Renal cortical epithelial cell (primary cell): ENCODE results near the gene MTIF3. TPM values are rescaled to one million over a fixed set of nuclear protein-coding genes. Genes with fewer than 3 reads are reported as not detected.
A peak's percentile ranks its signal among the peaks of the same experiment; 100 is the strongest.

Source experiments
- DNase-seq: peaks from one replicate; pipeline ENCODE4 v3.0.0-alpha.2; 2011; ENCODE audit warnings: low read depth
- total RNA-seq: library from RNA; depleted of rRNA; stranded (reverse); fragments of >200 nt; gene quantifications from 2 replicates; pipeline ENCODE4 v1.2.3, GENCODE V29; 2014

Gene MTIF3
- total RNA-seq, 1 donor from 2014 or later, result 62.1 TPM

DNA sequence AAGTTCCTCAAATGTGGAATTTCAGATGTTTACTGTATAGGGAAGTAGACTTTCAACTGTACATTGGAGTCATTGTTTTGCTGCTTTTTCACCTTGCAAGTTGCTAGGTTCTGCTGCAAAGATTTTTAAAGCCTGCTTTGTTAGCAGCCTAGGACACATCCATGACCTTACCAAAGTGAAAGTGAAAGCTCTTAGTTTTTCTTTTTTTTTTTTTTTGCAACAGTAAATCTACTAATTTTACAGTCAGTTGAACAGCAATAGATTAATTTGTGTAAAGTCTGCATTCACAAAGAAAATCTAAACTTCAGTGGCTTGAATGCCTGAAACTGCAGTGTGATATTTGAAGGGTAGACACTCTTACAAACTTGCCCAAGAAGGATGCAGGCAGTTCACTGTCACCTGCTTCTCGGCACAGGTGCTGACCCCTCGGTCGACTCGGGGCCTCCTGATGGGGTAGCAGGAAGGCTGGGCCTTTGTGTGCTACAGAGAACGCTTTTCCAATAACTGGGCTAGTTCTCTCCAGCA, 5.0 kb upstream of the MTIF3 start:
- peak; percentile 12 for DNase-seq

DNA sequence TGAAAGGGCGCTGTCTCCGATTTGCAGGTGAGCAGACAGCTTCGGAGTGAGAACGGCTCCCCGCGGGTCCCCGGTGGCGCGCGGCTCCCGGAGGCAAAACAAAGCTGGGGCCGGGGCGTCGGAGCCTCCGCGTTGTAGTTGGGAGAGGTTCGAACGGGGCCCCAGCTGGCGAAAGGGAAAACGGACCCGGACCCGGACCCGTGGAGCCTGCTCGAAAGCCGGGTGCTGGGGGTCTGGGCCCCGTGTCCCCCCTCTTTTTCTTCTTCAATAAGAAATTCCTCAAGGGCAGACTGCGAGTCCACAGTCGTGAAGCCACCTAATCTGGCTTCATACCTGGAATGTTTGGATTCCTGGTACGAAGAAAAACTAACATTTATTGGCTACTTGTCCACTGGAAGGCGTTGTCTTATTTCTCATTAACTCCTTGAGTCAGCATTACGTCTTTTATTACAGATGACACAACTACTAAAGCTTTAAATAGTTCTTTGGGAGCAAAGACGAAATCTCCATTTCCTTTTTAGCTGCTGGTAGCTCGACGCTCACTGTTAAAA, 632 bp upstream of the MTIF3 start:
- peak; percentile 96 for DNase-seq

DNA sequence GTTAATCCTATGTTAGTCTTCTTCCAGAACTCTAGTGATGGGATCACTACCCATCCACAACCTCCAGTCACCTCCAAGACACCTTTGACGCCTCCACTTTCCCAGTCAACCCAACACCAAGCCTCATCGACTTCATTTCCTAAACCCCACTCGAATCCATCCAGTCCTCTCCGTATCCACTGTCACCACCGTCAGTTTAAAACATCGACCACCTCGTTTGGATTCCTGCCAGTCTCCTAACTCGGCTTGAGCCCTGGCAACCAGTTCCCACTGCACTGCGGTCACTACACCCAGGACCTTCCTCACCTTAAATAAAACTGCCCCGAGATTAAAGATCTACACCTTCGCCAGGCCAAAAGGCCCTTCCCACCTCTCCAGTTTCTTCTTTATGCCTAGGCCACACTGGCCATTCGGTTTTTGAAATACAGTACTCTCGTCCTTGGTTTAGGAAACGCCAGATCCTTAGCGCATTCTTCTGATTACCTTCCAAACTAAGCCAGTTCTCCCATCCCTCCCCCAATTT, 1.2 kb downstream of the MTIF3 start:
- DNase-seq, result no peak

DNA sequence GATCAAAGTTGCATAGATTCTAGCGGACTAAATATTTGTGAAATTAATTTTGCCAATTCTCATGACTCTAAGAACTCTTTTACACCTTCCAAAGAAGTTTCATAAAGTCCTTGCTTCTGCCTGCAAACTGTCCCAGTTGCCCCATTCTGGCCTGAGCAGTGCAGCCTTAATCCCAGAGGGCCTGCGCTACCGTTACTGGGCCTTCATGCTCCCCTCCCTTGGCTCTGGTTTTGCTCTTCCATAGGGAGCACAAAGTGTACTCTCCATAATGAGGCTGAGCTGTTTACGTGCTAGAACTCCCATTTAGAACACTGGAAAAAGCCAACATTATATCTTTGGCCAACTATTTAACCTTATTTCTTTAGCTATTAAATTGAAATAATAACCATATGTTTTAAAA, 2.1 kb downstream of the MTIF3 start:
- DNase-seq, result no peak

DNA sequence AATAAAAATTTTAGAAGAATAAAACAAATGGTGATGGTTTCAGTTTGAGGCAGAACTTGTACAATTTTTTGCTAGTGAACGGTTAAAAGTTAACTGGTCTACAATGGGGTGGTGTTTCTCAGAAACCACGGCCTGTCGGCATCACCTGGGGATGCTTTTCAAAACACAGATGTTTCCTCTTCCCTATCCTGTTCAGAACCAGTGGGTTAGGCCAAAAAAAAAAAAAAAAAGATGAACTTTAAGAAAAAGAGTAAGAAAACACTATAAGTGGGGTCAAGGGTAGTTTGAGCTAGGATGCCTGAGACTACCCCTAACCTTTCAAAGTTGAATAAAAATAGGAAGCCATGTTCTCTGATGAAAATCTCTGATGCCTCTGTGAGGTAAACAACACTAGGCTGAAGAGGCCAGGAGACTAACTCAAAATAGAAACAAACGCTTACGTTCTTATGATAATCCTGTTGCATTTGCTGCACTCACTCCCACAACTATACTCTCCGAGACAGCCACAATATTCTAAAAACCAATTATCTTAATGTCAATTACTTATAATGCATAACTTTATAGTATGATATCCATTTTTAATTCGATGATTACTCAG, 3.3 kb downstream of the MTIF3 start:
- no peak for DNase-seq

DNA sequence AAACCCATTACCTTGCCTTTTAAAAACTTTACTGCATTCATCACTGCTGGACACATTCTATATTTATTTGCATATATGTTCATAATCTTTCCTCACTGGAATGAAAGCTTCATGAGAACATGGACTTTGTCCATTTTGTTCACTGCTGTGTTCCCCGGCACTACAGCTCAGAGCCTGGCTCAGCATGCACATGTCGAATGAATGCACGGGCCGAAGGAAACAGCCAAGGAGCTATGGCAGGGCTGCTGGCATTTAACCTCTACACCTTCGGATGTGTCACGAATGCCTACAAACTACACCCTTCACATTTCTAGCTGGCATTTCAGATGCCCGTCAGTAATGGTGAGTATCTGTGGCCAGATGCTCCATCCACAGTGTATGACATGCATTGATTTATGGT, 7.6 kb downstream of the MTIF3 start:
- no peak for DNase-seq

DNA sequence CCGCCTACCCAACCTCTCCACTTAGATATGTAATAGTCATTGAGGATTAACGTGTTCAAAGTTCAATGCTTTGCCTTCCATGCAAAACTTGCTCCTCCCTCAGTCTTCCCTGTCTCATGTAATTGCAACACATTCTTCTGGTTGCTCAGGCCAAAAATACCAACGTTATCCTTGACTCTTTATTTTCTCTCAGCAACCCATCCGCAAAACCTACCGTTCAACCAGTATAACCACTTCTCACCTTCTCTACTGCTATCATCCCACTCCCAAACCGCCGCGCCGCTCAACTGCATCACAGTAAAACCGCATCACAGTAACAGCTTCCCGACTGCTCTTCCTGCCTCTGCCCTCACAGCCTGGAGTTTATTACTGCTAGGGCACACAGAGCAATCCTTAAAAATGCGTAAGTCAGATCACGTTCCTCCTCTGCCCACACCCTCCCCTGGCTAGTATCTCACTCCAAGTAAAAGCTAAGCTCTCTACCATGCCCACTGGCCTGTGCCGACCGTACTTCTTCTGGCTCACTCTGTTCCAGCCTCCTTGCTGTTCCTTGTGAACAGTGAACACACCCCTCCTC, 8.2 kb downstream of the MTIF3 start:
- DNase-seq, result peak; percentile 87

DNA sequence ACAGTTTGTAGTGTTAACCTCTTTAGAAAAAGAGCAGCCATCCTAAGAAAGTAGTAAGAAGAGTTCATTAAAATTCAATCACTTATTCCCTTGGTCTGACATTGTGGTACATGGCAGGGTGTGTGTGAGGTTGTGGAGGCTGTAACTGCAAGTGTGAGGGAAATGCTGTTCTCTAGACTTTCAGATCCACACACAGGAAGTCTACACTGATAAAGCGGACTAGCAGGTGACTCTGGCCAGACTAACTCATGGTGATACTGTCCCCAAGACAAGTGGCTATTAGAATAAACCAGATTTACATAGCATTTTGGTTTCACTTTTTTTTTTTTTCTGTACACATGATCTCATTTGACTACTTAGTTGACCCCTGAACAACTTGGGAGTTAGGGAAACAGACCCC, 10.0 kb downstream of the MTIF3 start:
- no peak for DNase-seq

DNA sequence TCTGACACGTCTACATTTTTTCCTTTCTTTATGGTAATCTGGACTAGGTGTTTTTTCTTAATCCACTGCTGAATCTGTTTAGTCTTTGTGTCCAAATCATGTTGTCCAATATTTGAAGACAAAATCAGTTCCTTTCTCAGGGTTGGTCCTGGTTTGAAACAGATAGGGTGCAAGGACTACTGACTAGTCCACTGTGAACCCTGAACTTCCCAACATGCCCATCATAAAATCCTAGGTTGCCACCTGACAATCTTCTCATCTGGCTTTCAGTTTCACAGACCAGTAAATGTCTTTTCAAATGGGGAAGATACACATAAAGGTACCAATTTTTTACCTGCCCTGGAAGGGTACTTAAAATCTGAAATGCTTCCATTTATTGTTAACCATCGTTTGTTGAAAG, 13.2 kb downstream of the MTIF3 start:
- DNase-seq, result no peak

DNA sequence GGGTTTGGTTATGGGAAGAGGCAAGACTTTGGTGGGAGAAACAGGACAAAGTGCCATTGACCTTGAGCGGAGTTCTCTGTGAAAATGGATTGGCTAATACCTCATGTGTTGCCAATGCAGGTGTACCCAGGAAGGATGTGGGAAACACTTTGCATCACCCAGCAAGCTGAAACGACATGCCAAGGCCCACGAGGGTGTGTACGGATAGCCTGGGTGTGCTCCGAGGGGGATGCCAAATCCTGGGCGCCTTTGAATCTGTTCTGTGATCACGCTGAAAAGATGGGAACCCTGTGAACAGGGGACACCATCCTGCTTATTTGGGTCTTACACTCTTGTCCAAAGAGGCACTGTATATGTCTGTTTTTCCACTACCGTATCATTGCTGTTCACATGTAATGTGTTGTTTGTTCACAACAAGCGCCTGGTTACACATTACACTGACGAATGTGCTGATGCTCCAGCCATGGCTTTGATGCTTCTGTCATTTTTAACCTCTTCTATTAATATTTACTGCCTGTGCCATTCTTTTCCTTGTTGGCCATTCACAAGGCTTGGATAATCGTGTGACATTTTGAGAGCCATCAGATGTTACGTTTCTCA, 17.7 kb downstream of the MTIF3 start:
- no peak for DNase-seq

DNA sequence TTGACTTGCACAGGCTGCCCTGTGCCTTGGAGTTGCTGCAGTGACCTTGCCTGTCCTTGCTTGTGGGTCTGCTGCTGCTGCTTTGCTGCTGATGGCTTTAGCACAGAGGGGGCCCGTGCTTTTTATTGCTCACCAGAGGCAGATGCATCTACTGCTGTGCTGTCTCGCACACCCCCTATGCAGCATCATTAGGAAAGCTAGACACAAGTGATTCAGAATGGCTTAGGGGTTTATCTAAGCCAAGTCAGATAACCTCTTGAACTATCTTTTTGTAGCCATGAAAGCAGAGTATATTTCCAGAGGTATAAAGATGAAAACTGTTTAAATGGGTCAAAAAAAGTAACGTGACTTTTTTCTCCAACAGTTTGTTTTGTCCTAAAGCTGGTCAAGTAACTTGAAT, 18.2 kb downstream of the MTIF3 start:
- DNase-seq, result no peak

DNA sequence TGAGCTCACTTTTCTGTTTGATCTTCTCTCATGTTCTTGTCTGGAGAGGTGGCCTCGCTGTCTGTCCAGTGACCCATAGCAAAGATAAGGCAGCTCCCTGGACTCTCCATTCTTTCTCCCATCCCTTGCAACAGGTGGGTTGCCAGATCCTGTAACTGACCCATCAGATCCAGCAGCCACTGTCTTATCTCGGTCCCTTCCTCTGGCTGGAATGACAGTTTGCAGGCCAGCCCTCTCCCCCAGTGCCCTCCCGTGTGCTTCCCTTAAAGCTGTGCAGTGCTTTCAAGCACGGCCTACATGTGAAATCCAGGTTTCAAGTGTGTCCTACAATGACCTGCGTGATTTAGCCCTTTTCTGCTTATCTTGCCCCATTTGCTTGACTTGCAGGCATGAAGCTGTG, 22.2 kb downstream of the MTIF3 start:
- DNase-seq, result no peak

DNA sequence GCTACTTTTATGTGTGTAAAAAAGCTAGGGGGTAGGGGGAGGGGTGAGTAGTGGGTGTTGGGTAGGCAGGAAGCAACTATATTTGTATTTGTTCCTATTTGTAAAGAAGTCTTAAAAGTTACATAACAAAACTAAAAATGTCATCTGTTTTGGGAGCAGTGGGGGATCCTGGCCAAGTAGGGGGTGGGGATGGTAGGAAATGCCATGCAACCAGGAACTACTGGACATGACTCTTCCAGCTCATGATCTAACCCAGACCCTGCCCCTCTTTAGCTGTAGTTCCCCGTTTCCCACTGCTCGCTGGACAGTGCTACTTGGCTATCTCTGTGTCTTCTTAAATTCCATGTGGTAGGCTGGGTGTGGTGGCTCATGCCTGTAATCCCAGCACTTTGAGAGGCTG, 22.7 kb downstream of the MTIF3 start:
- no peak for DNase-seq

DNA sequence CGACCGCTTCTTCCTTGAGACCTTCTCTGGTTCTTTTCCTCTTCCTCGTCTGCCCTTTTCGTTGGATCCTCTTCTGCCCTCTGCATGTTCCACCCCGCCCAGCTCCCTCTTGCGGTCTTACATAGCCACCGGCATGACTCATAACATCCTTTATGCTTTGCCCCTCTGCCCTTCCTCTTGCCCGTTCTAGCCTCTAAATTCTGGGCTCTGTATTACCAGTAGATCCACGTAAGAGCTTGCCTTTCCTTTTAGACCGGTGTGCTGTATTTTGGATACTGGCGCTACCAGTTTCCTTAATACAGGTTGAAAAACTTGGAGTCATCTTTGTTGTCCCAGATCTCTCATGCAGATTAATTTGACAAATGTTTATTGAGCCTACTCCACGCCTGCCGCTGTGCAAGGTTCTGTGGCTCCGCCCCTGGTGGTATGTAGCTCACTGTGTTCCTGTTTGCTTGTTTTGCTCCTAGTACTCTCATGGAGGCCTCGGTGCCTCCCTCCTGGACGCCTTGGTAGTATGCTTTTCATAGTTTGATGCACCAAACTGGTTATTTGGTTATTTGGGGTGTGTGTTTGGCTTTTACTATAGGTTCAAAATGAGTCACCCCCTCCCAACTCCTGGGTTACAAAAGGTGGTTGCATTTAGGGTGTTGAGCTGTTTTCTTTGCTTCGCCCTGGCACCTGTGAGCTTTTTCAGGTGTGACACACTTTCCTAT, 24.3 kb downstream of the MTIF3 start:
- DNase-seq, result peak; percentile 87

DNA sequence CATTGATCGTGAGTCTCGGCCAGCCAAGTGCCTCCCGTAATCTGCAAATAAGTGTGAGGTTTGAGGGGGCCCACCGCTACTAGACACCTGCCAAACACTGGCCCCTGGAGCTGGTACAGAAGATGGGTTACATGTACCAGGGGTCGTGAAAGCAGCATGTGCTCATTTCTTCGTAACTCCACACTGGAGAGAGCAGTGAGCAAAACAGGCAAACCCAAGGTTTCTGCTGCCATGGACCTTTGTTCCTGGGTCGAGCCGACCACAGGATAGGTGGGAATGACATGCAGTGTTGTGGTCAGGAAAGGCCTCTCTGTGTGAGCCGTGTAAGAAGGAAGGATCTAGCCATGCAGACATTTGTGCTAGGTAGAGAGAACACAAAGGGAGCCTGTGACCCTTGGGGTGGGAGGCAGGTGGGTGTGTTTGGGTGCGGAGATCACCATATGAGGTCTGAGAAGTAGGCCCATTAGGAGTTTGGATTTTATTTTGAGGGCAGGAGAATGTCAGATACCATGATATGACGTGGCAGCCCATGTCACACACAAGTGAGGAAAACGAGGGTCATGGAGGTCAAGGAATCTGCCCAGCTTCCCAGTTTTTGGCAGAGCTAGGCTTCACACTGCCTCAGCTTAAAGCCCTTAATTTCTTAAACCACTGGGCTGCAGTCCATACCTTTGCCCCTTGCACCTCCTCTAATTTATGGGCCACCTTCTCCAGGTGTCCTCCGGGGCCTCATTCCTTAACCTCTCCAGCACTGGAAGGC, 25.0 kb downstream of the MTIF3 start:
- no peak for DNase-seq

DNA sequence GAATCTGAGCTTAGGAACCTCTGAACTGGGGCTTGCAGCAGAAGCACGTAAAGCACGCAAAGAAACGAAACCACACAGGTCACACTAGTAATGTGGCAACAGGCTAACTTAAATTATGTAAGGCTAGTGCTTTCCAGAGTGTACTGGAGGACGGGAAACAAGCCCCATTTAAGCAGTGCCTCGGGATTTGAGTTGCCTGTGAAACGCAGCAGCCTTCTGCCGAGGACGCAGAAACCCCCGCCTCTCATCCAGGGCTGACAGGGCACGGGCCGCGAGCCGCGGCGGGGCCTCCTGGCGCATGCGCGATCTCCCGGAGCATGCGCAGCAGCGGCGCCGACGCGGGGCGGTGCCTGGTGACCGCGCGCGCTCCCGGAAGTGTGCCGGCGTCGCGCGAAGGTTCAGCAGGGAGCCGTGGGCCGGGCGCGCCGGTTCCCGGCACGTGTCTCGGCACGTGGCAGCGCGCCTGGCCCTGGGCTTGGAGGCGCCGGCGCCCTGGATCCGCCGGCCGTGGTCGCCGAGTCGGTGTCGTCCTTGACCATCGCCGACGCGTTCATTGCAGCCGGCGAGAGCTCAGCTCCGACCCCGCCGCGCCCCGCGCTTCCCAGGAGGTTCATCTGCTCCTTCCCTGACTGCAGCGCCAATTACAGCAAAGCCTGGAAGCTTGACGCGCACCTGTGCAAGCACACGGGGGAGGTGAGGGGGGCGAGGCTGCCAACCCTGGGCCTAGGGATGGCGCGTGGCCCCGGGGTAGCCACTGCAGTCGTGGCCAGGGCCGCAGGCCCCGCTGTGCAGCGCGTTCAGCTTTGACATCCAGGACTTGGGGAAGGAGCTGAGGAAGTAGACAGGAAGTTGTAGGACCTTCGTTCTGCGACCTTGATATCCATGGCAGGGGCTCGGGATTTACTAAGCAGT, 25.9 kb downstream of the MTIF3 start, which contains the start of gene GTF3A:
GTF3A (plus strand) TSS at position 374 of the 912 bp plus-strand sequence.
- peak; percentile 69 for DNase-seq

DNA sequence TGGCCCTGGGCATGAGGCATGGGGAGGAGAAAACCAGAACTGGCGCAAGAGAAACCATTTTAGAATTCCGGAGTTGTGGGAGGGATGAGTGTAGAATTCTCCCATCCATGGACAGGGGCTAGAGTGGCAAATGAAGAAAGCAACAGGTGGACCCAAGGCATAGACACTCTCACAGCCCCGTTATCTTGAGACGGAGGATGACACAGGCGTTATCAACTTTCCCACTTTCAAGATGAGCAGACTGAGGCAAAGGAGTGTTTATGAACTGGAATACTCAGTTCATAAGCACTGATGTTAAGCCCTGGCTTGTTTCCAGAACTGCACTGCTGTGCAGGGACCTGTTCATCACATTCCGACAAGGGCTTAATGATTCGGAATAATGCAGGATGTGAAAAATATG, 27.0 kb downstream of the MTIF3 start:
- DNase-seq, result no peak

DNA sequence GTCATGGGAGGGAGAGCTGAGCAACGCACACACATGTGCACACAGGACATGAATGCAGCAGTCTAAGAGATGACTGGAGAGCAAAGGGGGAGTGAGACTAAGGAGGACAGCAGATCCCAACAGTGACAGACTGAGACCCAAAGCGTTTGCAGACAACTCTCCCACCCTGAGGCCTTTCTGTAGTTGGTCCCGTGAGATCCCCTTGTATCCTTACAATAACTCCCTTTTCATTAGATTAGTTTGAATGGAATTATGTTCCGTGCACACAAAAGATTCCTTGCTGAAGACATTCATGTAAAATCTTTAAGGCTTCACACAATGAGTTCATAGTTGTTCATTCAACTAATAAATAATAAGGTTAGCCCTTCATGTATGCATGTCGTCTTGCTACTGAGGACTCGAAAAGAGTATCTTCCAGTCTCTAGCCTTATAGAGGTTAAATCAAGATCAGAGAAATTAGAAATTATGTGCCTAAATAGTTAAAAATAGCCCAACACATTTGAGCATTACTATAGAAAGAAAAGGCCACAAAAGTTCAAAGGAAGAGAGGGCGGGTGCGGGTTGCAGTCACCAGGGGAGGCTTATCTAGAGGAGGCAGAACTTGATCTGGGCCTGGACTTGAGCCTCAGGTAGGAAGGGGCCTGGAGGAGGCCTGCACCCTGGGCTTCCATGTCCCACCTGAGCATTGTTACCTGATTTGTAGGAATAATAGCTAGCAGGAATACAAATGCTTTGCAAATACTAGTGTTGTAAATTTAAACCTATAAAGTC, 29.1 kb downstream of the MTIF3 start:
- no peak for DNase-seq

DNA sequence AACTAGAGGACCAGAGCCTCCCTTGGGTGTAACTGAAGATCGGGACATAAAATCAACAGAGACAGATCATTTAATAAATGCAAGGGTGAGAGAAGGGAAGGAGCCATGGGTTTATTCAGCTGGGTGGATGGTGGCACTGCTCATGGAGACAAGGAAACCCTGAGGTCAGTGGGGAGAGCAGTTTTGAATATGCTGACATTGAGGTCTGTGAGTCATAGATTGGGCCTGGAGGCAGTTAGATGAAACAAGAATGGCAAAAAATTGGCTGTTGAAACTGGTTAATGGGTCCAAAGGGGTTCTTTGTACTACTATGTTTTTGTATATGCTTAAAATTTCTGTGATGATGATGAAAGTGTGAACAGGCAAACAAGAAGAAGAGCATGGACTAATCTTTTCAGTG, 31.0 kb downstream of the MTIF3 start:
- no peak for DNase-seq

DNA sequence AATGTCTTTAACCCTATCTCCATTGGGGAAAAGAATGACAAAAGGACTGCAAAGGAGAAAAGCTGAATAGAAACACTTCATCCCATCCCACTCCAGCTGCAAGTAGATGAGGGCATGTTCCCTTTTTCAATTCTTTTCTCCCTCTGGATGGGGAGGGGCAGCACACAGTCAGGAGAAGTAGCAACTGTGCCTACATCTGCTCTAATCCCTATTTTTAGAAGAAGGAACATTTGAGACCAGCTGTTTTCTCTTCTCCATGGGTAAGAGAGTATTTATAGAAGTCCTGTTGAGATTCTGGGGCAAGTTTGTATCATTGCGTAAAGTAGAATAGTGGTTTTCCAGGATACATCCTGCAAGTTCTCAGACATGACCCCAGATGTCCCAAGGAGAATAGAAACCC, 35.2 kb downstream of the MTIF3 start:
- DNase-seq, result no peak
